Measurements from ENCODE around the gene PDCD6IP. TPM values are rescaled to one million over a fixed set of nuclear protein-coding genes. Genes with fewer than 3 reads are reported as not detected.
A peak's percentile ranks its signal among the peaks of the same experiment; 100 is the strongest.

Gene PDCD6IP
- total RNA-seq, 1 donor from 2014 or later: 51.7 TPM

GRCh38 chr3:33884701-33885100 is 86.3 kb downstream of the PDCD6IP start:
- Histone ChIP-seq H3K4me1 (ENCODE audit: control insufficient read depth in 3 of 3, insufficient read depth in 3 of 3, low read length in 3 of 3) (peaks cover 8 to 22% (median 11%) of the 10 kb centered on the region in 3 donors), H3K27me3 (ENCODE audit: control insufficient read depth in 3 of 3, insufficient read depth in 3 of 3, low read length in 3 of 3) (no peaks in the 10 kb centered on the region), H3K4me3 (ENCODE audit: low read length in 3 of 3) (no peak overlapping the region), H3K36me3 (ENCODE audit: control insufficient read depth in 3 of 3, insufficient read depth in 3 of 3, low read length in 3 of 3) (no peaks in the 10 kb centered on the region), H3K9me3 (ENCODE audit: control insufficient read depth in 3 of 3, low read length in 3 of 3) (no peaks in the 10 kb centered on the region), H3K9ac (ENCODE audit: low read depth in 1 of 3, low read length in 3 of 3) (peak overlapping the region in 1 of 3 donors; percentile 36), H3K27ac (ENCODE audit: low read depth, low read length) (no peak overlapping the region)

- Histone ChIP-seq H3K27ac (ENCODE audit: low read depth, low read length) (no peak overlapping the region), H3K36me3 (ENCODE audit: control insufficient read depth in 3 of 3, insufficient read depth in 3 of 3, low read length in 3 of 3) (no peaks in the 10 kb centered on the region), H3K4me3 (ENCODE audit: low read length in 3 of 3) (no peak overlapping the region), H3K9ac (ENCODE audit: low read depth in 1 of 3, low read length in 3 of 3) (no peak overlapping the region), H3K27me3 (ENCODE audit: control insufficient read depth in 3 of 3, insufficient read depth in 3 of 3, low read length in 3 of 3) (no peaks in the 10 kb centered on the region), H3K9me3 (ENCODE audit: control insufficient read depth in 3 of 3, low read length in 3 of 3) (no peaks in the 10 kb centered on the region), H3K4me1 (ENCODE audit: control insufficient read depth in 3 of 3, insufficient read depth in 3 of 3, low read length in 3 of 3) (peaks cover 7 to 15% (median 11%) of the 10 kb centered on the region in 3 donors)
These were observed 87.1 kb downstream of the PDCD6IP start for GRCh38 chr3:33885496-33885895.

- no peaks in the 10 kb centered on the region for H3K9me3 ChIP-seq (ENCODE audit: control insufficient read depth in 3 of 3, low read length in 3 of 3)
- no peak overlapping the region for H3K4me3 ChIP-seq (ENCODE audit: low read length in 3 of 3)
- no peak overlapping the region for H3K9ac ChIP-seq (ENCODE audit: low read depth in 1 of 3, low read length in 3 of 3)
- H3K27me3 ChIP-seq (ENCODE audit: control insufficient read depth in 3 of 3, insufficient read depth in 3 of 3, low read length in 3 of 3): no peaks in the 10 kb centered on the region
- H3K27ac ChIP-seq (ENCODE audit: low read depth, low read length): no peak overlapping the region
- no peaks in the 10 kb centered on the region for H3K36me3 ChIP-seq (ENCODE audit: control insufficient read depth in 3 of 3, insufficient read depth in 3 of 3, low read length in 3 of 3)
- H3K4me1 ChIP-seq (ENCODE audit: control insufficient read depth in 3 of 3, insufficient read depth in 3 of 3, low read length in 3 of 3): peaks cover 7 to 15% (median 11%) of the 10 kb centered on the region in 3 donors
These were observed 87.6 kb downstream of the PDCD6IP start for GRCh38 chr3:33886015-33886414.

GRCh38 chr3:33887478-33887877 is 89.0 kb downstream of the PDCD6IP start:
- no peak overlapping the region for H3K4me3 ChIP-seq (ENCODE audit: low read length in 3 of 3)
- H3K27me3 ChIP-seq (ENCODE audit: control insufficient read depth in 3 of 3, insufficient read depth in 3 of 3, low read length in 3 of 3): no peaks in the 10 kb centered on the region
- peaks cover 7 to 15% (median 11%) of the 10 kb centered on the region in 3 donors for H3K4me1 ChIP-seq (ENCODE audit: control insufficient read depth in 3 of 3, insufficient read depth in 3 of 3, low read length in 3 of 3)
- no peak overlapping the region for H3K27ac ChIP-seq (ENCODE audit: low read depth, low read length)
- H3K9ac ChIP-seq (ENCODE audit: low read depth in 1 of 3, low read length in 3 of 3): no peak overlapping the region
- H3K36me3 ChIP-seq (ENCODE audit: control insufficient read depth in 3 of 3, insufficient read depth in 3 of 3, low read length in 3 of 3): no peaks in the 10 kb centered on the region
- H3K9me3 ChIP-seq (ENCODE audit: control insufficient read depth in 3 of 3, low read length in 3 of 3): no peaks in the 10 kb centered on the region

GRCh38 chr3:33889394-33890039 is 91.1 kb downstream of the PDCD6IP start:
- H3K36me3 ChIP-seq (ENCODE audit: control insufficient read depth in 3 of 3, insufficient read depth in 3 of 3, low read length in 3 of 3): no peaks in the 10 kb centered on the region
- H3K9ac ChIP-seq (ENCODE audit: low read depth in 1 of 3, low read length in 3 of 3): no peak overlapping the region
- H3K4me1 ChIP-seq (ENCODE audit: control insufficient read depth in 3 of 3, insufficient read depth in 3 of 3, low read length in 3 of 3): peaks cover 0 to 5% (median under 1%) of the 10 kb centered on the region in 3 donors
- no peaks in the 10 kb centered on the region for H3K27me3 ChIP-seq (ENCODE audit: control insufficient read depth in 3 of 3, insufficient read depth in 3 of 3, low read length in 3 of 3)
- no peak overlapping the region for H3K27ac ChIP-seq (ENCODE audit: low read depth, low read length)
- no peak overlapping the region for H3K4me3 ChIP-seq (ENCODE audit: low read length in 3 of 3)
- no peaks in the 10 kb centered on the region for H3K9me3 ChIP-seq (ENCODE audit: control insufficient read depth in 3 of 3, low read length in 3 of 3)

- H3K4me3 ChIP-seq (ENCODE audit: low read length in 3 of 3): no peak overlapping the region
- no peaks in the 10 kb centered on the region for H3K36me3 ChIP-seq (ENCODE audit: control insufficient read depth in 3 of 3, insufficient read depth in 3 of 3, low read length in 3 of 3)
- no peak overlapping the region for H3K9ac ChIP-seq (ENCODE audit: low read depth in 1 of 3, low read length in 3 of 3)
- H3K4me1 ChIP-seq (ENCODE audit: control insufficient read depth in 3 of 3, insufficient read depth in 3 of 3, low read length in 3 of 3): no peaks in the 10 kb centered on the region
- H3K9me3 ChIP-seq (ENCODE audit: control insufficient read depth in 3 of 3, low read length in 3 of 3): no peaks in the 10 kb centered on the region
- H3K27me3 ChIP-seq (ENCODE audit: control insufficient read depth in 3 of 3, insufficient read depth in 3 of 3, low read length in 3 of 3): no peaks in the 10 kb centered on the region
- H3K27ac ChIP-seq (ENCODE audit: low read depth, low read length): no peak overlapping the region
These were observed 94.2 kb downstream of the PDCD6IP start for GRCh38 chr3:33892655-33893054.

GRCh38 chr3:33895658-33896057 is 97.2 kb downstream of the PDCD6IP start:
- H3K36me3 ChIP-seq (ENCODE audit: control insufficient read depth in 3 of 3, insufficient read depth in 3 of 3, low read length in 3 of 3): no peaks in the 10 kb centered on the region

GRCh38 chr3:33897306-33897705 is 98.9 kb downstream of the PDCD6IP start:
- H3K9me3 ChIP-seq (ENCODE audit: control insufficient read depth in 3 of 3, low read length in 3 of 3): no peaks in the 10 kb centered on the region
- no peak overlapping the region for H3K27ac ChIP-seq (ENCODE audit: low read depth, low read length)
- no peaks in the 10 kb centered on the region for H3K36me3 ChIP-seq (ENCODE audit: control insufficient read depth in 3 of 3, insufficient read depth in 3 of 3, low read length in 3 of 3)
- H3K4me1 ChIP-seq (ENCODE audit: control insufficient read depth in 3 of 3, insufficient read depth in 3 of 3, low read length in 3 of 3): no peaks in the 10 kb centered on the region
- no peak overlapping the region for H3K9ac ChIP-seq (ENCODE audit: low read depth in 1 of 3, low read length in 3 of 3)
- H3K4me3 ChIP-seq (ENCODE audit: low read length in 3 of 3): no peak overlapping the region
- H3K27me3 ChIP-seq (ENCODE audit: control insufficient read depth in 3 of 3, insufficient read depth in 3 of 3, low read length in 3 of 3): no peaks in the 10 kb centered on the region

More at GRCh38 chr3:33895658-33896057, 97.2 kb downstream of the PDCD6IP start:
- Histone ChIP-seq H3K9me3 (ENCODE audit: control insufficient read depth in 3 of 3, low read length in 3 of 3) (no peaks in the 10 kb centered on the region), H3K27ac (ENCODE audit: low read depth, low read length) (no peak overlapping the region), H3K4me1 (ENCODE audit: control insufficient read depth in 3 of 3, insufficient read depth in 3 of 3, low read length in 3 of 3) (no peaks in the 10 kb centered on the region), H3K27me3 (ENCODE audit: control insufficient read depth in 3 of 3, insufficient read depth in 3 of 3, low read length in 3 of 3) (no peaks in the 10 kb centered on the region), H3K9ac (ENCODE audit: low read depth in 1 of 3, low read length in 3 of 3) (peak overlapping the region in 1 of 3 donors; percentile 15), H3K4me3 (ENCODE audit: low read length in 3 of 3) (no peak overlapping the region)

- no peaks in the 10 kb centered on the region for H3K36me3 ChIP-seq (ENCODE audit: control insufficient read depth in 3 of 3, insufficient read depth in 3 of 3, low read length in 3 of 3)
- no peaks in the 10 kb centered on the region for H3K9me3 ChIP-seq (ENCODE audit: control insufficient read depth in 3 of 3, low read length in 3 of 3)
- no peak overlapping the region for H3K4me3 ChIP-seq (ENCODE audit: low read length in 3 of 3)
- H3K27ac ChIP-seq (ENCODE audit: low read depth, low read length): no peak overlapping the region
- H3K4me1 ChIP-seq (ENCODE audit: control insufficient read depth in 3 of 3, insufficient read depth in 3 of 3, low read length in 3 of 3): no peaks in the 10 kb centered on the region
- H3K27me3 ChIP-seq (ENCODE audit: control insufficient read depth in 3 of 3, insufficient read depth in 3 of 3, low read length in 3 of 3): no peaks in the 10 kb centered on the region
- no peak overlapping the region for H3K9ac ChIP-seq (ENCODE audit: low read depth in 1 of 3, low read length in 3 of 3)
These were observed 100.5 kb downstream of the PDCD6IP start for GRCh38 chr3:33898901-33899300.

- Histone ChIP-seq H3K4me1 (ENCODE audit: control insufficient read depth in 3 of 3, insufficient read depth in 3 of 3, low read length in 3 of 3) (peaks cover 0 to 4% (median 4%) of the 10 kb centered on the region in 3 donors), H3K27ac (ENCODE audit: low read depth, low read length) (no peak overlapping the region), H3K9me3 (ENCODE audit: control insufficient read depth in 3 of 3, low read length in 3 of 3) (no peaks in the 10 kb centered on the region), H3K27me3 (ENCODE audit: control insufficient read depth in 3 of 3, insufficient read depth in 3 of 3, low read length in 3 of 3) (no peaks in the 10 kb centered on the region), H3K36me3 (ENCODE audit: control insufficient read depth in 3 of 3, insufficient read depth in 3 of 3, low read length in 3 of 3) (no peaks in the 10 kb centered on the region), H3K4me3 (ENCODE audit: low read length in 3 of 3) (no peak overlapping the region), H3K9ac (ENCODE audit: low read depth in 1 of 3, low read length in 3 of 3) (no peak overlapping the region)
These were observed 102.0 kb downstream of the PDCD6IP start for GRCh38 chr3:33900440-33900808.

Measured in skeletal muscle tissue (tissue), 4 donors.